Liver (tissue), 9 donors: ENCODE measurements around the gene LTBP4. TPM values are rescaled to one million over a fixed set of nuclear protein-coding genes. Genes with fewer than 3 reads are reported as not detected.

Source experiments
- DNase-seq: peaks from one replicate; pipeline ENCODE4 v3.0.0-alpha.2; 2017; ENCODE audit warnings: low spot score
- H3K27ac ChIP-seq, 2 donors: one replicate each; pipeline ENCODE4 v1.7.0; 2013; ENCODE audit warnings: inconsistent platforms in 2 of 2, low read length in 2 of 2, control low read depth in 1 of 2, low read depth in 1 of 2, mild to moderate bottlenecking in 1 of 2
- H3K27me3 ChIP-seq, 4 donors: one replicate each; pipeline versions ENCODE4 v1.6.1 to v1.7.0; 2013; ENCODE audit warnings: low read length in 3 of 4, inconsistent platforms in 1 of 4, mild to moderate bottlenecking in 1 of 4, moderate library complexity in 1 of 4; ENCODE audit not compliant: control insufficient read depth in 4 of 4, insufficient read depth in 4 of 4
- H3K36me3 ChIP-seq, 4 donors: one replicate each; pipeline versions ENCODE4 v1.6.1 to v1.7.0; 2013; ENCODE audit warnings: low read length in 3 of 4, mild to moderate bottlenecking in 3 of 4, low read depth in 1 of 4, moderate library complexity in 1 of 4; ENCODE audit not compliant: control insufficient read depth in 4 of 4, insufficient read depth in 3 of 4
- H3K4me1 ChIP-seq, 4 donors: one replicate each; pipeline versions ENCODE4 v1.6.1 to v1.7.0; 2013; ENCODE audit warnings: low read length in 3 of 4, mild to moderate bottlenecking in 3 of 4, moderate library complexity in 1 of 4; ENCODE audit not compliant: control insufficient read depth in 4 of 4, insufficient read depth in 4 of 4
- H3K4me3 ChIP-seq, 3 donors: one replicate each; pipeline versions ENCODE4 v1.6.1 to v1.7.0; 2013; ENCODE audit warnings: low read length in 3 of 3, control low read depth in 1 of 3, low read depth in 1 of 3, mild to moderate bottlenecking in 1 of 3
- H3K9ac ChIP-seq, 2 donors: one replicate each; pipeline ENCODE4 v1.7.0; 2013; ENCODE audit warnings: low read length in 2 of 2, mild to moderate bottlenecking in 2 of 2, moderate library complexity in 2 of 2, control low read depth in 1 of 2, low read depth in 1 of 2
- H3K9me3 ChIP-seq, 4 donors: one replicate each; pipeline versions ENCODE4 v1.6.1 to v1.7.0; 2013; ENCODE audit warnings: low read length in 3 of 4; ENCODE audit not compliant: control insufficient read depth in 4 of 4
- ATF3 ChIP-seq: IDR thresholded peaks from 2 replicates; pipeline ENCODE4 v1.6.1; 2016; ENCODE audit warnings: antibody characterized with exemption
- EGR1 ChIP-seq, 2 donors: IDR thresholded peaks; 2 replicates each; pipeline ENCODE4 v1.6.1; 2016 to 2018; ENCODE audit warnings: antibody characterized with exemption in 2 of 2, low read depth in 2 of 2
- FOXA2 ChIP-seq: IDR thresholded peaks from 2 replicates; pipeline ENCODE4 v1.6.1; 2016; ENCODE audit warnings: antibody characterized with exemption
- HNF4A ChIP-seq, 2 donors: conservative IDR thresholded peaks; 2 replicates each; pipeline ENCODE4 v1.6.1; 2016; ENCODE audit warnings: antibody characterized with exemption in 2 of 2, mild to moderate bottlenecking in 2 of 2
- HNF4G ChIP-seq: IDR thresholded peaks from 2 replicates; pipeline ENCODE4 v1.6.1; 2016; ENCODE audit warnings: antibody characterized with exemption
- JUND ChIP-seq, 2 donors: IDR thresholded peaks; 2 replicates each; pipeline ENCODE4 v1.6.1; 2016; ENCODE audit warnings: antibody characterized with exemption in 2 of 2
- MAX ChIP-seq: IDR thresholded peaks from 2 replicates; pipeline ENCODE4 v1.6.1; 2016; ENCODE audit warnings: antibody characterized with exemption
- RAD21 ChIP-seq, 2 donors: IDR thresholded peaks; 2 replicates each; pipeline ENCODE4 v1.6.1; 2016; ENCODE audit warnings: antibody characterized with exemption in 2 of 2, mild to moderate bottlenecking in 2 of 2
- REST ChIP-seq: IDR thresholded peaks from 2 replicates; pipeline ENCODE4 v1.6.1; 2016; ENCODE audit warnings: antibody characterized with exemption, mild to moderate bottlenecking
- RXRA ChIP-seq, 2 donors: IDR thresholded peaks; 2 replicates each; pipeline ENCODE4 v1.6.1; 2017 to 2018; ENCODE audit warnings: antibody characterized with exemption in 2 of 2, mild to moderate bottlenecking in 1 of 2
- SP1 ChIP-seq: IDR thresholded peaks from 2 replicates; pipeline ENCODE4 v1.6.1; 2018; ENCODE audit warnings: antibody characterized with exemption, mild to moderate bottlenecking
- TAF1 ChIP-seq: conservative IDR thresholded peaks from 2 replicates; pipeline ENCODE4 v1.6.1; 2016; ENCODE audit warnings: antibody characterized with exemption, mild to moderate bottlenecking
- YY1 ChIP-seq: IDR thresholded peaks from 2 replicates; pipeline ENCODE4 v1.6.1; 2016; ENCODE audit warnings: antibody characterized with exemption, mild to moderate bottlenecking
- WGBS: extraction: QIAGEN DNeasy Blood & Tissue Kit; methylation state at CpG from one replicate; pipeline ENCODE4 v1.1.7; 2013; 5-methylcytosine and 5-hydroxymethylcytosine counted together
- polyA plus RNA-seq, 2 donors: library from polyadenylated mRNA; stranded (reverse) in 1 of 2; unstranded in 1 of 2; fragments of 200-250 nt in 1 of 2; fragments of >200 nt in 1 of 2; fragmentation: Nextera tagmentation in 1 of 2; extraction: Ambion mirVana in 1 of 2; gene quantifications; one replicate each; pipeline versions ENCODE4 v1.2.1 to v1.2.3, GENCODE V29; 2013 to 2015
- total RNA-seq, 2 donors: library from RNA; depleted of rRNA; stranded (reverse); fragments of >200 nt; gene quantifications; one replicate each; pipeline ENCODE4 v1.2.3, GENCODE V29; 2014
- donor health status: healthy.
- donor health status: healthy.
- donor health status: healthy.
- donor health status: healthy.
- donor health status: healthy.

LTBP4 gene
- total and polyA plus RNA-seq, 4 donors = 9.6 to 28.7 (median 17.8) TPM

GRCh38 chr19:40596608-40597328, 4.4 kb upstream of the LTBP4 start:
- 10% methylated on average over 53 of the region's 53 CpGs for WGBS
- no peaks in the 10 kb centered on the region for H3K36me3 ChIP-seq
- no peak overlapping the region for H3K27ac ChIP-seq
- TF ChIP-seq REST (no peak), SP1 (no peak), RAD21 (IDR thresholded peaks at IDR 0.05) (no peak), HNF4A (conservative IDR thresholded peaks at IDR 0.05) (no peak), TAF1 (no peak), ATF3 (no peak), FOXA2 (no peak), MAX (no peak), EGR1 (IDR thresholded peaks at IDR 0.05; ENCODE audit: low read depth in 2 of 2) (no peak), JUND (IDR thresholded peaks at IDR 0.05) (no peak), RXRA (IDR thresholded peaks at IDR 0.05) (no peak)
- peaks cover 0 to 12% (median 4%) of the 10 kb centered on the region in 4 donors for H3K27me3 ChIP-seq
- peak overlapping the region in 1 of 3 donors; percentile 22 for H3K4me3 ChIP-seq
- H3K9ac ChIP-seq = no peak overlapping the region
- no peak for DNase-seq
- no peaks in the 10 kb centered on the region for H3K9me3 ChIP-seq
- peaks cover 0 to 25% (median 7%) of the 10 kb centered on the region in 4 donors for H3K4me1 ChIP-seq

- Histone ChIP-seq H3K27me3 (peaks cover 0 to 12% (median 4%) of the 10 kb centered on the region in 4 donors), H3K27ac (no peak overlapping the region), H3K9me3 (no peaks in the 10 kb centered on the region), H3K4me3 (peak overlapping the region in 1 of 3 donors; percentile 22), H3K4me1 (peaks cover 0 to 26% (median 8%) of the 10 kb centered on the region in 4 donors), H3K36me3 (no peaks in the 10 kb centered on the region), H3K9ac (no peak overlapping the region)
- TF ChIP-seq HNF4G (no peak), YY1 (no peak), MAX (no peak), HNF4A (conservative IDR thresholded peaks at IDR 0.05) (no peak)
- DNase-seq = no peak
- WGBS = 10% methylated on average over 18 of the region's 18 CpGs
Measured at GRCh38 chr19:40597329-40597838, 3.8 kb upstream of the LTBP4 start.
